Fibroblast of the conjunctiva (primary cell): ENCODE data around the gene KRT86.
"Not testable (repeated sequence)": the region's sequence is repeated elsewhere in the genome, so short reads cannot be mapped to it uniquely, and the experiment has no call there.

Experiments
- DNase-seq: peaks from one replicate; pipeline ENCODE4 v3.0.0-alpha.2; 2010; ENCODE audit warnings: low read depth

KRT86 gene

GRCh38 chr12:52293926-52294325 lies 19.5 kb downstream of the KRT86 start:
- DNase-seq, result no peak

DNA sequence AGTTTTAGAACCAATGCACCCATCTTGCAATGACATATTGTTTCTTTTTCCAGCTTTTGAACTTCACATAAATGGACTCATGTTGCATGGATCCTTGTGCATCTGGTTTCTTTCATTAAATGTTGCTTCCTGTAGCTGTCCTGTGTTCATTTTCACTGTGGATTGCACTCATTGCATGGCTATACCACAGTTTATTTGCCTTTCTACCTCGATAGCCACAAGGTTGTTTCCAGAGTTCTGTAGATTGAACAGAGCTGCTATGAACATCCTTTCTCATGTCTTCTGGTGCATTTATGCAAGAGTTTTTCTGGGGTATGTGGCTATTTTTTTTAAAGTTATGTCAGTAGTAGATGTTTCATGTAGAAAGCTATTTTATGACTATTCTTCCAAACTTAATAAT lies 20.4 kb downstream of the KRT86 start:
- DNase-seq, result no peak

- DNase-seq, result no peak
Observed at GRCh38 chr12:52295663-52296062, 21.2 kb downstream of the KRT86 start.

- DNase-seq, result no peak
Observed at GRCh38 chr12:52296572-52297215, 22.2 kb downstream of the KRT86 start.

DNA sequence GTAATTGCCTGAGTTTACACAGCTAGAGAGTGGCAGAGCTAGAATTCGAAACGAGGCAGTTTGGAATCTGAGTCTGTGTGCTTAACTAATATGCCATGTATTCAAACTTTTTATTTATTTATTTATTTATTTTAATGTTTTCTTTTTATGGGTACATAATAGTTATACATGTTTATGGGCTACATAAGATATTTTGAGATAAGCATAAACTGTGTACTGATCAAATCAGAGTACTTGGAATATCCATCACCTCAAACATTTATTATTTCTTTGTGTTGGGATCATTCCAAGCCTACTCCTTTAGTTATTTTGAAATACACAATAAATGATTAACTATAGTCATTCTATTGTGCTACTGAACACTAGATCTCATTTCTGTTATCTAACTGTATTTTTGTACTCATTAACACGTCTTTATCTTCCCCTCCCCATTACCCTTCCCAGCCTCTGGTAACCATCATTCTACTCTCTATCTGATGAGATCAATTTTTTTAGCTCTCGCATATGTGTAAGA lies 24.3 kb downstream of the KRT86 start:
- no peak for DNase-seq

GRCh38 chr12:52300796-52301691 lies 26.6 kb downstream of the KRT86 start:
- no peak for DNase-seq

GRCh38 chr12:52301721-52302120 lies 27.3 kb downstream of the KRT86 start:
- DNase-seq, result not testable (repeated sequence)

- not testable (repeated sequence) for DNase-seq
Observed at GRCh38 chr12:52302242-52302914, 27.9 kb downstream of the KRT86 start.

DNA sequence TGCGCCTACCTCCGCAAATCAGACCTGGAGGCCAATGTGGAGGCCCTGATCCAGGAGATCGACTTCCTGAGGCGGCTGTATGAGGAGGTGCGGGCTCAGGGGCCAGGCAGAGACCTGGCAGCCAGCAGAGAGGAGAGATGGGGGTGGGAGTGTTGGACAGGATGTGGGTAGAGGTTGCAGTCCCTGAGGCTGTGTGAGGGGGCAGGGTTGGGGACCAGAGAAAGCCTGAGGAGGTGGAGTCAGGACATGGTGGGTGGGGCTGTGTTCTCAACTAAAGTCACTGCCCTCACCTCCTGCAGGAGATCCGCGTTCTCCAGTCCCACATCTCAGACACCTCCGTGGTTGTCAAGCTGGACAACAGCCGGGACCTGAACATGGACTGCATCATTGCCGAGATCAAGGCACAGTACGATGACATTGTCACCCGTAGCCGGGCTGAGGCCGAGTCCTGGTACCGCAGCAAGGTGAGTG lies 30.5 kb downstream of the KRT86 start:
- DNase-seq, result not testable (repeated sequence)

- DNase-seq, result no peak
Observed at GRCh38 chr12:52305921-52306705, 31.7 kb downstream of the KRT86 start.

DNA sequence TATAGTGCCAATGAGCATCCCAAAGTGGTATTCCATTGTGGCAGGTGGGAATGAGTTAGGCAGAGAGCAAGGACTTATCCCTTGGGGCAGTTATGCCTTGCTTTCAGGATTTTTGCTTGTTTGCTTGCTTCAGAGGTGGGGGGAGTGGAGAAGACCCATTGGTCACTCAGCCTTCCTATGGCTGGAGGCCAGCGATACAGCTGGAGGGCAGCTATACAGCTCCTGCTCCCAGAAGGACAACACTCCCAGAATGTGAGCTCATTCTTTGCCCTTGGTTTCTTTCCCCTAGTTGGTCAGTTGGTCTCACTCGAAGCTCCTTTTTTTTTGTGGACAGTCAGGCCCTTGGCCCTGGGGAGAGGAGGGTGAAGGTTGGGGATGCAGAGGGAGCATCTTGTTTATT lies 32.3 kb downstream of the KRT86 start:
- no peak for DNase-seq

DNA sequence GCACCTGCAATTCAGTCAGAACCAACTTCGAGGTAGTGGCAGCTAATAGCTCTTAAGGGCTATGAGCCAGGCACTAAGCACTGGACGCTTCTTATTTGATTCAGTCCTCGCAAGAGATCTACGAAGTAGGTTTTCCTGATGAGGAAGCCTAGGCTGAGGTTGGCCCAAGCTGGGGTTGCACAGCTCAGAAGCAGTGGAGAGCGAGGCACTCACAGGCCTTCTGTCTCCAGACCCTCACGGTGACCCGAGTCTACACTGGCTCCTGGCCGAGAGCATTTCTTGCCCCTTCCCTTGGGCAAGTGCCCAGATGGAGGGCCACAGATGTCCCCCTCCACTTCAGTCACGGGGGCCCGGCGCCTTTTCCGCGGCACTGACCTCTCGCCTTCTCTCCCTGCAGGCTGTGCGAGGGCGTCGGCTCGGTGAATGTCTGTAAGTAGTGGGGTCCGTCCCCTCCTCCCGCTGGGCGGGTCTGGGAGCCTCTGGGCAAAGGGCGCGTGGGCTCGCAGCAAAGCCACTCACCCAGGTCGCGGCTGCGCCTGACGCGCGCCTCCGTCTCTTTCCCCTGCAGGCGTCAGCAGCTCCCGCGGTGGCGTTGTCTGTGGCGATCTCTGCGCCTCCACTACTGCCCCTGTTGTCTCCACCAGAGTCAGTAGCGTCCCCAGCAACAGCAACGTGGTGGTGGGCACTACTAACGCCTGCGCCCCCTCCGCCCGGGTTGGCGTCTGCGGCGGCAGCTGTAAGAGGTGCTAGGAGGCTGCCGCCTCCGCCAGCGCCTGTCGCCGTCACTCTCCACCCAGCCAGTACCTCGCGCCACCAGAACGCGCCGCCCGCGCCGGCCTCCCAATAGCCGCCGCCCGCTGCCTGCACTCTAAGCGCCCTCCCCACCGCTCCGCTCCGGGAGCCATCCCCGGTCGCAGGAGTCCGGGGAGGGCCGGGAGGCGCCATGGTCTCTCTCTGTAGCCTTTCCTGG lies 33.7 kb downstream of the KRT86 start:
- no peak for DNase-seq

- no peak for DNase-seq
Observed at GRCh38 chr12:52308806-52309425, 34.5 kb downstream of the KRT86 start.

- no peak for DNase-seq
Observed at GRCh38 chr12:52310622-52311284, 36.3 kb downstream of the KRT86 start.

DNA sequence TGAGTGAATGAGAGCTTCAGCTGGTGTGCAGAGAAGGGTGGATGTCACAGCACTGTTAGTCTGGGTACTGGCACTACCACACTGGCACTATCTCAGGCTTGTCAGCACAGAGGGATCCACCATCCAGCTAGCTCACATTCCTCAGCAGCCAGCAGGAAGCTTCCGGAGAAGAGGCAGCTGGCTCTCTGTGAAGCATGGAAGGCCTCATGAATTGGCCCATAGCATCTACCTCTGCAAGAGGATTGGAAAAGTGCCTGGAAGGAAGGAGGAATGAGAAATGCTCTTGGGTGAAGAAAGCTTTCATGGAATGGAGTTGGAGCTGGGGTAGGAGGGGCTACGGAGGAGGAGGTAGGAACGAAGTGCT lies 36.8 kb downstream of the KRT86 start:
- DNase-seq, result no peak

GRCh38 chr12:52312086-52312485 lies 37.6 kb downstream of the KRT86 start:
- DNase-seq, result no peak

DNA sequence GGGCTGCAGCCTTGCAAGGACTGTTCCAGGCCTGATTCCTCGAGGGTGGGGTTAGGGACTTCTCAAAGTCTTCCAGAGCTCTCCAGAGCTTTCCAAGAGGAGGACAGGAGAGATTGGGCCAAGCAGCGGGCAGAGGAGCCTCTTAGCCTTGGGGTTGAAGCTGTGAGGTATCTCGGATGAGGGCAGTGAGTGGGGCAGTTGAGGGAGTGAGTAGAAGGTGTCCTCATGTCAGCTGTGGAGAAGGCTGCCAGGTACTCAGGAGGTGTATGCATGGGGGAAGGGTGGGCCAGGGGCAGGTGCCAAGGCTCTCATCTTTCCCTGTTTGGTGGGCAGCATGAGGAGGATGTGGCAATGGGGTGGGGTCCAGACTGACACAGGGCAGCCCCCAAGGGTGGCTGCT lies 39.0 kb downstream of the KRT86 start:
- DNase-seq, result no peak

- no peak for DNase-seq
Observed at GRCh38 chr12:52313926-52314325, 39.5 kb downstream of the KRT86 start.

GRCh38 chr12:52314511-52314910 lies 40.1 kb downstream of the KRT86 start:
- no peak for DNase-seq

DNA sequence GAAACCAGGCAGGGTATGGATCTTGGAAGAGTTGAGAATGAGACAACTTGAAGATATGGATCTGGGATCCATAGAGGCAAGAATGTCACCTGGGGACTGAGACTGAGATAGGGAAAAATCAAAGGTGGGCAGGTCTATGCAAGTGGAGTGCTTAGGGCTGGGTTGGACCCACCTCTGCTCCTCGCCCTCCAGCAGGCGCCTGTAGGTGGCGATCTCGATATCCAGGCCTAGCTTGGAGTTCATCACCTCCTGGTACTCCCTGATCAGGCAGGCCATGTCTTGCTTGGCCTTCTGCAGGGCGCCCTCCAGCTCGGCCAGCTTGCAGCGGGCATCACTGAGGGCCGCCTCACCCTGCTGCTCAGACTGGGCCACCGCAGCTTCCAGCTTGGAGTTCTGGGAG lies 41.3 kb downstream of the KRT86 start:
- not testable (repeated sequence) for DNase-seq
